Measurements from ENCODE around the gene XRCC5.
"Not testable (repeated sequence)": the region's sequence is repeated elsewhere in the genome, so short reads cannot be mapped to it uniquely, and the experiment has no call there.

Gene XRCC5

GRCh38 chr2:216119986-216120385 lies 10.8 kb downstream of the XRCC5 start:
- no peak for DNase-seq

DNA sequence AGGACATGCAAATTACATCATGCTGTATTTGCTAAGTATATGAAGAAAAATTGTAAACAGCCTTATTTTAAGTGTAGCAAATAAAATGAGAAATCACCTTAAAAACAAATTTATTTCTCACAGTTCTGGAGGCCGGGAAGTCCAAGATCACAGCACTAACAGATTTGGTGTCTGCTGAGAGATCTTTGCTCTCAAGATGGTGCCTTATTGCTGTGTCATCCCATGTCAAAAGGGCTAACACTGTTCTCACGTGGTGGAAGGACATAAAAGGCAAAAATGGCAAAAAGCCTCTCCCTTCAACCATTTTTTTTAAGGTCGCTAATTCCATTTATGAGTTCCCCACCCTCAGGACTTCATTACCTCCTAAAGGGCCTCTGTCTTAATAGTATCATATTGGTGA lies 12.1 kb downstream of the XRCC5 start:
- no peak for DNase-seq

DNA sequence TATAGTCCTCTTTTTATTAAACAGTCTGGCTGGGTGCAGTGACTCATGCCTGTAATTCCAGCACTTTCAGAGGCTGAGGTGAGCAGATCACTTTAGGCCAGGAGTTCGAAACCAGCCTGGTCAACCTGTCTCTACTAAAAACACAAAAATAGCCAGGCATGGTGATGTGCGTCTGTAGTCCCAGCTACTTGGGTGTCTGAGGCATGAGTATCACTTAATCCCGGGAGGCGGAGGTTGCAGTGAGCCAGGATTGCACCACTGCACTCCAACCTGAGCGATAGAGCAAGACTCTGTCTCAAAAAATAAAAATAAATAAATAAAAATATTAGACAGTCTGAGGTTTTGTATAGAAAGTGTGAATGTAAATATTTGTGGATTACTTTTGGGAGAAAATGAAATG lies 17.8 kb downstream of the XRCC5 start:
- DNase-seq: no peak

DNA sequence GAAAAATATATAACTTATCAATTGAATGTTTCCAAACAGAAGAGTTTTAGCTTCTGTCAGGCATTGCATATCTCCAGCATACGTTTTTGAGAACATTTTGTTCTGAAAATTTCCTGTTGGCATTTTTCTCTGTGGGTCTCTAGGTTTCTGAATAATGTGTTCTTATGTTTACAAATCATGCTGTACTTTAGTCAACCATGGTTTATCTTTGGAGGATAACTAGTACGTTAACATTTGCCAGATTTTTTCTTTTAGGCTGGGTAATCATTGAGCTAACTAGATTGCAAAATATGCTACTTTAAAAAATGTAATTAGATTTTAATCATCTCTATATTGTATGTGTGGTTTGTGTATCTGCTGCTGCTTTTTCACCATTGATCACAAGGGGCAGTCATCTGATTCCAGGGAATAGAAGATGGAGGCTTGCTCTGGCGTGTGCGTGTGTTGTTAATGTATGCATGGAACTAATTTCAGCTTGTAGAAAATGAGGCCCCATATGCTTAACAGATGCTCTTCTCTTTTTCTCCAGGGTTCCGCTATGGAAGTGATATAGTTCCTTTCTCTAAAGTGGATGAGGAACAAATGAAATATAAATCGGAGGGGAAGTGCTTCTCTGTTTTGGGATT lies 21.3 kb downstream of the XRCC5 start:
- no peak for DNase-seq

- DNase-seq: no peak
These were observed 22.2 kb downstream of the XRCC5 start for GRCh38 chr2:216131175-216131926.

GRCh38 chr2:216132585-216132984 lies 23.4 kb downstream of the XRCC5 start:
- no peak for DNase-seq

DNA sequence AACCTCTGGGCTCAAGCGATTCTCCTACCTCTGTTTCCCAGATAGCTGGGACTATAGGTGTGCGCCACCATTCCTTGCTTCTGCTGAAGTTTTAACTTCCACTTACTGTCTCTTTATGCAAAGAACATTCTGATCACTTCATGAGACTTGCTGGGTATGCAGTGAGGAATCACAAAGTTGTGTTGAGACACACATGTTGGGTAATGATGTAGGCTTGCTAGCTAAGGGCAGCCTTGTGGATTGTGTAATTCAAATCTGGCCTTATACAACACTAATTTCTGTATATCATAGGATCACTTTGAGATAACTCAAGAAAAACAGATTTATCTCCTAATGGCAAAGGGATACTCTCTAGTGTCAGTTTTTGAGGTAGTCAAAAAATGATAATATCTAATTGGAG lies 24.2 kb downstream of the XRCC5 start:
- no peak for DNase-seq

DNA sequence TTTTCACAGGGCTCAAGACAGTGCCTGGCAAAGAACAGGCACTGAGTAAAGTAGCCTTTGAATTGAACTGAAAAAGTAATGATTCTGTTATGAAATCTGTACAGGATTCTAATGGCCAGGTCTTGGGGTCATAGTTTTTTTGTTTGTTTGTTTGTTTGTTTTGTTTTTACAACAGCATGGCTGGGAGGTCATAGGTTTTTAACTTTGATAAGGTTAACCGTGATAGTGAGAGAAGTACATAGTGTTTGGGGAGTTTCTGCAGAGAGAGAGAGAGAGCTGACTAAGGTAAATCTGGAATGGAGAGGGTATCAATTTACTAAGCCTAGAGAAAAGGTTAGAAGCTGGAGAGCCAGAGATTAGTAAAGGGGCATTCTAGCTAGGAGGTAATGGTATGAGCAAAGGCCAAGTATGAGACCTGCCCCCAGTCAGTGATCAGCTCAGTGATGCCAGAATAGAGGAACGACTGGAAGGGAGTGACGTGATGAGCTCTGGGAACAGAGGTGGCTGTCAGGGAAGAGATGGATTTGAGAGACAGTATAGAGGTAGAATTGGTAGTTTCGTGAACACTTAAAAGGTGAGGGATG lies 25.9 kb downstream of the XRCC5 start:
- no peak for DNase-seq

DNA sequence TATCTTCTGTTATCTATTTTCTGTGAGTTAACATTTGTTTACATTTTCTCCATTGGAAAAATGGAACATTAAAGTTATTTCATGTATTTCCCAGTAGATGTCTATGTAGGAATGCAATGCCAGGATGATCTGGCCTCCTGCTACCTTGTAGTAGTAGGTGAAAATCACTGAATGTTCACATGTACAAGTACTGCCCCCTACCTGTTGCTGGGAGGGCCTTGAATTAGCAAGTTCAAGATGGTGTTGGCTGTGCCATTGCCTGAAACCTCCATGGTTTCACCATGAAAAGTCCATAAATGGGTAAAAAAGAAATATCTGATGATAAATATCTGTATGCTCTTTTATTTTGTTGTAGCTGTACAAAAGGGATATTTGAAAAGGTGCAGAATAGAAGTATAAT lies 30.7 kb downstream of the XRCC5 start:
- no peak for DNase-seq

DNA sequence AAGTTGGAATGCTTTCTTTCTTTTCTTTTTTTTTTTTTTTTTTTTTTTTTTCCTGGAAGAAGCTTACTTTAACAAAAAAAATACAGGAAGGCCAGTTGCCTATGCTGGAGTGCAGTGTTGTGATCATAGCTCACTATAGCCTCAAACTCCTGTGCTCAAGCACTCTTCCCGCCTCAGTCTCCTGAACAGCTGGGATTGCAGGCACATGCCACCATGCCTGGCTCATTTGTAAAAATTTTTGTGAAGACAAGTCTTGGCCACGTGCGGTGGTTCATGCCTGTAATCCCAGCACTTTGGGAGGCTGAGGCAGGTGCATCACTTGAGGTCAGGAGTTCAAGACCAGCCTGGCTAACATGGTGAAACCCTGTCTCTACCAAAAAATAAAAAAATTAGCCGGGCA lies 32.4 kb downstream of the XRCC5 start:
- not testable (repeated sequence) for DNase-seq

GRCh38 chr2:216142540-216142939 lies 33.4 kb downstream of the XRCC5 start:
- no peak for DNase-seq

GRCh38 chr2:216144372-216144771 lies 35.2 kb downstream of the XRCC5 start:
- no peak for DNase-seq

GRCh38 chr2:216144857-216145256 lies 35.7 kb downstream of the XRCC5 start:
- DNase-seq: no peak

DNA sequence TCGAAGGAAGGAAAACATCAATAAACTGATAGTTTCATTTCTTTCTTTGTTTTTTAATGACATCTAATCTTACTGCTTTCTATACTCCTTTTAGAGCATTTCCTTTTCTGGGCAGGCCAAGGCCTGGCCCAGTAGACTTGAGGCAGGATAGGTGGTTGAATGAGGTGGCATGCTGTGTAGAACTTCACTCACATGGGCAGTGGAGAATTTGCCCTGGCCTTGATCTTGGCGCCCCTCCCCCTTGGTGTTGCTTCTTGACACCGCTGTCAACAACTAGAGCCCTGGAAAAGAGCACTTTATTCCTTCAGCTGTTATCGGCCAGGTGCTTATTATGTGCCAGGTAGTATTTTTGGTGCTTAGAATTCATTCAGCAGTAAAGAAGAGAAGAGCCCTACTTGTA lies 37.4 kb downstream of the XRCC5 start:
- no peak for DNase-seq

- no peak for DNase-seq
These were observed 38.3 kb downstream of the XRCC5 start for GRCh38 chr2:216147172-216148131.

DNA sequence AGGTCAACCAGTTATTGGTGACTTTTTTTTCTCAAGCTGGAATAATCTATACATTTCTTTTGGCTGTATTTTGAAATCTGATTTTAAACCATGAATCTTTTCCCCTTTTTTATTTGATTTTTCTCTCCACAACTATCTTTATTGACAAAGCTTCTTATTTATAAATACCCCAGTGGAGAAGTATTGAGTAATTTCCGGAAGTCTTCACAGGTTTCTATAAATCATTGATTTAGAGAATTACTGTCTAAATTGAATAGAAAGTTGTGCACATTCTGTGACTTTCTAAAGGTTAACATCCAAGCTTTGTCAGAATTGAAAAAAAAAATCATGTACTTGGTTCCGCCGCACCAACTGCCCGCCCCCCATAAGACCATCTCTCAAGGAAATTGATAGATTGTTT lies 39.8 kb downstream of the XRCC5 start:
- no peak for DNase-seq

- DNase-seq: no peak
These were observed 40.6 kb downstream of the XRCC5 start for GRCh38 chr2:216149741-216150140.

DNA sequence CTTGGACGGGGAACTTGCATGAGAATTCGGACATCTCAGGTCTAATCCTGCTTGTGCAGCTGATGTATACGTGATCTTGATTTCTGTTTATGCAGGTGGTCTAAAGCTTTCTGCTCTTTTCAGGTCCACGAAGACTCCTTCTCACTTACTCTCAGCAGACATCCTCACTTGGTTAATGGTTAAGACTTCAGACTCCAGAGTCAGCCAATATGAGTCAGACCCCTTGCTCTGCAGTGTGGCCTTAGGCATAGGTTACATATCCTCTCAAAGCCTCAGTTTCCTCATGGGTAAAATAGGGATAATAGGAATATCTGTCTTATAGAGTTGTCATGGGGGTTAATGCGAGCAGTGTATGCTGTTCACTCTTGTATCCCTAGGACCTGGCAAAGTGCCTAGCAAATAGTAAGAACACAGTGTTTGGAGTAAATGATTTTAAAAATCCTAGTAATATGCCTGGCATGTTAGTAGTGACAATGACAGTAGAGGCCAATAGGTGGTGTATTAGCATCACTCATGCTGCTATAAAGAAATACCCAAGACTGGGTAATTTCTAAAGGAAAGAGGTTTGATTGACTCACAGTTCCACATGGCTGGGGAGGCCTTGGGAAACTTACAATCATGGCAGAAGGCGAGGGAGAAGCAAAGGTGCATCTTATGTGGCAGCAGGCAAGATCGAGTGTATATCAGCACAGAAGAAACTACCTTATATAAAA lies 42.3 kb downstream of the XRCC5 start:
- DNase-seq: no peak

DNA sequence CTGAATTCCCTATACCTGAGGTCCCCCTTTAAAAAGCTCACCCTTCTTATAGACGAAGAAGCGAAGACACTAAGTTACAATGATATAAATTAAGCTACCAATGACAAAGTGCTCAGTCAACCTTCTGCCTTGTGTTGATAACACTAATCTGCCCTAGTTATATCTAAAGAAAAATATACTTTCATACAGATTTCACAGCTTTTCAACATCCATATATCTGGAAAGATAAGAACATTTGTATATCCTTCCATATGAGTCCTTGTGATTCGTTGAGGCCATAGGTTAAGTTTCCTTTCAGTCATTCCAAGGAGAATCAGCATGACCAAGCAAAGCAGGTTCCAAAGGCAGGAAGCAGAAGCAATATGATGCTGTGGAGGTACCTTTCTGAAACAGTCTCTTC lies 46.8 kb downstream of the XRCC5 start:
- no peak for DNase-seq

DNA sequence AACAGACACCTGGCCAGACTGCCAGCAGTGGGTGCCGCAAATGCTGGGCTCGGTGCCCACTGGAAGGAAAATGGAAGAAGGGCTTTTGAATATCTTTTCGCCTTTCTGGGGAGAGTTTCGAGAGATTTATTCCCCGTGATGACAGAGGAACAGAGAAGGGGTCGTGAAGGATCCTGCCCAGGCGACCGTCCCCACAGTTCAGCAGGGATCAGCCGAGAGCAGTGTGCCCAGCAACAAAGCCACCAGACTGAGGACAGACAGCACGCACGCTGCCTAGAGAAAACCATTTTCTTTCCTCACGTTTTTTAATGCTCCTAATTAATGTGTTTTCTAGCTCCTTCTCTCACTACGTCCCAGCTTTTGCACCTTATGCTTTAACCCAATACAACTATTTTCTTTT lies 47.7 kb downstream of the XRCC5 start:
- no peak for DNase-seq

DNA sequence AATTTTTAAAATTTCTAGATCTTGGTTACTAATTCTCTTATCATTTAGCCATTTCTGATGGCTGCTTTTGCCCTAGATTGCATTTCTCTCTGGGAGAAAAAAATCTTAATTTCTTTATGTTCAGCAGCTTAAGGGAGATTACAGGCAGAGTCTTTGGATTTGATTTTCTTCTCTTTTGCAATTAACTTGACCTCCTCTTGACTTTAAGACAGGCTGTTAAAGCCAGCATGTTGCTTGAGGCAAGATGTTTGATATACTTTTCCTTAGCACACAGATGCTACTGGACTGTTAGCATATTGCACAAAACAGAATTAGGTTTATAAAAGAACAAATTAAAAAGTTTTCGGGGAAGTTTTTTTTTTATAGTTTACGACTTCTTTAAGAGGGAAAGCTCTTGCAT lies 50.0 kb downstream of the XRCC5 start:
- DNase-seq: no peak

GRCh38 chr2:216159646-216160045 lies 50.5 kb downstream of the XRCC5 start:
- DNase-seq: no peak

- DNase-seq: no peak
These were observed 51.6 kb downstream of the XRCC5 start for GRCh38 chr2:216160786-216161185.
